ENCODE results near the gene PIP4K2C. TPM values are rescaled to one million over a fixed set of nuclear protein-coding genes. Genes with fewer than 3 reads are reported as not detected.

The PIP4K2C gene
- total RNA-seq, 1 donor from 2014 or later: 27.6 TPM

- peaks cover 16% of the 10 kb centered on the region for H3K4me1 Mint-ChIP-seq (ENCODE audit: unreplicated experiment)
- peaks cover 5% of the 10 kb centered on the region for H3K27me3 Mint-ChIP-seq
- no peaks in the 10 kb centered on the region for H3K9me3 Mint-ChIP-seq
- H3K36me3 Mint-ChIP-seq: no peaks in the 10 kb centered on the region
- H3K27ac Mint-ChIP-seq: peak overlapping the region; percentile 92
- peak overlapping the region; percentile 95 for H3K4me3 Mint-ChIP-seq
- DNase-seq (ENCODE audit: extremely low spot score, unreplicated experiment): no peak
- no peak for TF ChIP-seq CTCF (conservative IDR thresholded peaks at IDR 0.05)
These were observed 521 bp upstream of the PIP4K2C start for GRCh38 chr12:57590479-57590863.

DNA sequence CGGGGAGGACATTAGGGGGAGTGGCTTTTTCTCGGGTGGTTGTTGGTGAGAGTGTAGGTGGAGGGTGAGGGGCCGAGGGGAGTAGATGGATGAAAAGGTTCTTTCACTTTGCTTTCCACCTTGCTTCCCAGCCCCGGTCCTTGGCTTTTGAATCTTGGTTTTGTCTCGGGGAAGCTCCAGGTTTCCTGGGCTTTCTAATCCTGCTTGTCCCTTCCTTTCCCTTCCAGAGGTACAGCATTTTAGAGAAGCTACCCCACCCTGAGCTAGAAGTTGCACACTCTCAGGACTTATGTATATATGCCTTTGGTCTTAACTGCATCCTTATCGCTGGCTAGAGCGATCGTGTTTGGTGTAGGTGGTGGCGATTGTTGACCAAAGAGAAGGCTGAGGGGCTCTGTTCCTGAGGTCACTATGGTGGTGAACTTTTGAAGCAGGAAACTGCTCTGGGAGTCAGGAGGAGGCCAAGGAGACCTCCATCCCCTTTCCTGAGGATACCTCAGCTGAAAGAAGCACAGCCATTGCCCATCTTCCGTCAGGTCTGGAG lies 862 bp downstream of the PIP4K2C start:
- Mint-ChIP-seq H3K4me1 (ENCODE audit: unreplicated experiment) (peaks cover 16% of the 10 kb centered on the region), H3K4me3 (peak overlapping the region; percentile 95), H3K36me3 (peaks cover 3% of the 10 kb centered on the region), H3K9me3 (no peaks in the 10 kb centered on the region), H3K27ac (peak overlapping the region; percentile 92), H3K27me3 (peaks cover 4% of the 10 kb centered on the region)
- no peak for DNase-seq (ENCODE audit: extremely low spot score, unreplicated experiment)
- no peak for TF ChIP-seq CTCF (conservative IDR thresholded peaks at IDR 0.05)

GRCh38 chr12:57592551-57593165 lies 1.7 kb downstream of the PIP4K2C start:
- DNase-seq (ENCODE audit: extremely low spot score, unreplicated experiment): no peak
- Mint-ChIP-seq H3K36me3 (peaks cover 8% of the 10 kb centered on the region), H3K27ac (peak overlapping the region; percentile 92), H3K27me3 (peaks cover 4% of the 10 kb centered on the region), H3K9me3 (no peaks in the 10 kb centered on the region), H3K4me1 (ENCODE audit: unreplicated experiment) (peaks cover 16% of the 10 kb centered on the region), H3K4me3 (peak overlapping the region; percentile 95)
- no peak for TF ChIP-seq CTCF (conservative IDR thresholded peaks at IDR 0.05)

- TF ChIP-seq CTCF (conservative IDR thresholded peaks at IDR 0.05): no peak
These were observed 2.2 kb downstream of the PIP4K2C start for GRCh38 chr12:57593187-57593586.

GRCh38 chr12:57600395-57600794 lies 9.4 kb downstream of the PIP4K2C start:
- H3K36me3 Mint-ChIP-seq: peaks cover 31% of the 10 kb centered on the region
- no peak overlapping the region for H3K27ac Mint-ChIP-seq
- H3K4me1 Mint-ChIP-seq (ENCODE audit: unreplicated experiment): peaks cover 15% of the 10 kb centered on the region
- H3K27me3 Mint-ChIP-seq: no peaks in the 10 kb centered on the region
- H3K9me3 Mint-ChIP-seq: no peaks in the 10 kb centered on the region
- DNase-seq (ENCODE audit: extremely low spot score, unreplicated experiment): no peak
- no peak for TF ChIP-seq CTCF (conservative IDR thresholded peaks at IDR 0.05)
- H3K4me3 Mint-ChIP-seq: no peak overlapping the region

More at GRCh38 chr12:57593187-57593586, 2.2 kb downstream of the PIP4K2C start:
- peaks cover 16% of the 10 kb centered on the region for H3K4me1 Mint-ChIP-seq (ENCODE audit: unreplicated experiment)
- H3K4me3 Mint-ChIP-seq: peak overlapping the region; percentile 95
- H3K27me3 Mint-ChIP-seq: peaks cover 4% of the 10 kb centered on the region
- DNase-seq (ENCODE audit: extremely low spot score, unreplicated experiment): no peak
- H3K9me3 Mint-ChIP-seq: no peaks in the 10 kb centered on the region
- peaks cover 10% of the 10 kb centered on the region for H3K36me3 Mint-ChIP-seq
- H3K27ac Mint-ChIP-seq: no peak overlapping the region
